Sigmoid colon (tissue), 4 donors: ENCODE results near the gene TANGO6.

Source experiments
- CTCF ChIP-seq, 4 experiments: fragments of 450-650 bp in 3 of 4; fragments of 200-600 bp in 1 of 4; IDR thresholded peaks; one replicate each; pipeline ENCODE4 v1.5.1; 2016 to 2019; ENCODE audit warnings: antibody characterized with exemption in 4 of 4, mild to moderate bottlenecking in 3 of 4, moderate library complexity in 2 of 4
- EP300 ChIP-seq, 4 donors: sonication (generic); formaldehyde crosslinking; IDR thresholded peaks; one replicate each; pipeline ENCODE4 v1.6.1; 2017; ENCODE audit warnings: antibody characterized with exemption in 4 of 4
- POLR2A ChIP-seq, 2 donors: fragments of 450-650 bp; IDR thresholded peaks; one replicate each; pipeline ENCODE4 v1.6.1; 2016; ENCODE audit warnings: antibody characterized with exemption in 2 of 2, mild to moderate bottlenecking in 2 of 2, moderate library complexity in 2 of 2
- POLR2AphosphoS5 ChIP-seq, 4 donors: sonication (generic); formaldehyde crosslinking; IDR thresholded peaks; one replicate each; pipeline ENCODE4 v1.6.1; 2017; ENCODE audit warnings: antibody characterized with exemption in 4 of 4

- no peak for TF ChIP-seq CTCF (IDR thresholded peaks at IDR 0.05)
- TF ChIP-seq POLR2A (IDR thresholded peaks at IDR 0.05), result no peak
- TF ChIP-seq POLR2AphosphoS5 (IDR thresholded peaks at IDR 0.05), result no peak
- no peak for TF ChIP-seq EP300 (IDR thresholded peaks at IDR 0.05)
Measured at GRCh38 chr16:68993885-68994284, 150.6 kb downstream of the TANGO6 start.
